IMR-90 (cell line): ENCODE data around the gene MSMP. TPM values are rescaled to one million over a fixed set of nuclear protein-coding genes. Genes with fewer than 3 reads are reported as not detected.

ENCODE experiments used
- ATAC-seq: fragments of 200-7000 bp; cut with Tn5 transposase; 2 replicates; pipeline ENCODE4 v1.9.1; 2020; ENCODE audit warnings: low read depth, mild to moderate bottlenecking, moderate library complexity
- BruUV-seq: library from RNA; stranded (reverse); fragments of 400-500 nt; replicated peaks from 2 replicates; lab custom pipeline; 2021; lab: Mats Ljungman, UMichigan
- CTCF ChIA-PET: fragments of 300-600 bp; formaldehyde crosslinking; extraction: SDS; loops from one replicate; lab custom pipeline; 2021; ENCODE audit warnings: antibody characterized with exemption; lab: Yijun Ruan, JAX
- POLR2A ChIA-PET: fragments of 300-600 bp; sonication (Branson Sonifier 250); formaldehyde crosslinking; loops from one replicate; lab custom pipeline; 2022; ENCODE audit warnings: antibody characterized with exemption; ENCODE audit not compliant: unreplicated experiment; lab: Charles Lee
- DNase-seq: peaks from one replicate; pipeline ENCODE4 v3.0.0; 2013
- H2AFZ ChIP-seq: replicated peaks from 2 replicates; pipeline ENCODE3; 2013; ENCODE audit warnings: low read length, mild to moderate bottlenecking; ENCODE audit not compliant: poor library complexity
- H2AK5ac ChIP-seq: 2 replicates; pipeline ENCODE4 v1.6.1; 2013; ENCODE audit warnings: low read depth, low read length, inconsistent platforms
- H2AK9ac ChIP-seq: replicated peaks from 2 replicates; pipeline ENCODE3; 2013; ENCODE audit warnings: mild to moderate bottlenecking, low read depth, low read length, moderate library complexity; ENCODE audit not compliant: poor library complexity
- H2BK120ac ChIP-seq: 2 replicates; pipeline ENCODE4 v1.6.1; 2013; ENCODE audit warnings: low read depth, low read length, inconsistent platforms
- H2BK15ac ChIP-seq: 3 replicates; pipeline ENCODE4 v1.6.1; 2013; ENCODE audit warnings: low read depth, low read length, inconsistent platforms
- H2BK20ac ChIP-seq: 2 replicates; pipeline ENCODE4 v1.6.1; 2013; ENCODE audit warnings: low read depth, mild to moderate bottlenecking, inconsistent platforms, low read length, moderate library complexity
- H2BK5ac ChIP-seq: 2 replicates; pipeline ENCODE4 v1.6.1; 2013; ENCODE audit warnings: mild to moderate bottlenecking, low read depth, low read length, inconsistent platforms; ENCODE audit not compliant: poor library complexity, severe bottlenecking
- H3K14ac ChIP-seq: replicated peaks from 2 replicates; pipeline ENCODE4 v1.6.1; 2013; ENCODE audit warnings: low read depth, low read length, inconsistent platforms
- H3K18ac ChIP-seq: 2 replicates; pipeline ENCODE4 v1.6.1; 2013; ENCODE audit warnings: low read depth, low read length, control low read depth
- H3K23ac ChIP-seq: 2 replicates; pipeline ENCODE4 v1.6.1; 2013; ENCODE audit warnings: low read depth, low read length, inconsistent platforms
- H3K27ac ChIP-seq: 2 replicates; pipeline ENCODE4 v1.5.1; 2013; ENCODE audit warnings: mild to moderate bottlenecking, control low read depth, low read length; ENCODE audit not compliant: insufficient read depth
- H3K27me3 ChIP-seq: 2 replicates; pipeline ENCODE4 v1.6.1; 2013; ENCODE audit warnings: low read length; ENCODE audit not compliant: control insufficient read depth, insufficient read depth
- H3K36me3 ChIP-seq: 2 replicates; pipeline ENCODE4 v1.6.1; 2013; ENCODE audit warnings: low read length, mixed read lengths; ENCODE audit not compliant: control insufficient read depth, insufficient read depth
- H3K4ac ChIP-seq: 2 replicates; pipeline ENCODE4 v1.6.1; 2013; ENCODE audit warnings: low read depth, low read length, inconsistent platforms
- H3K4me1 ChIP-seq: 2 replicates; pipeline ENCODE4 v1.6.1; 2013; ENCODE audit warnings: low read length, mixed read lengths; ENCODE audit not compliant: control insufficient read depth, insufficient read depth
- H3K4me2 ChIP-seq: 2 replicates; pipeline ENCODE4 v1.6.1; 2013; ENCODE audit warnings: low read depth, mild to moderate bottlenecking, control low read depth, low read length, moderate library complexity
- H3K4me3 ChIP-seq: 2 replicates; pipeline ENCODE4 v1.5.1; 2013; ENCODE audit warnings: low read depth, mild to moderate bottlenecking, control low read depth, low read length, moderate library complexity; ENCODE audit not compliant: insufficient read depth
- H3K56ac ChIP-seq: 2 replicates; pipeline ENCODE4 v1.6.1; 2013; ENCODE audit warnings: low read length, inconsistent platforms; ENCODE audit not compliant: insufficient read depth; ENCODE audit errors: extremely low read depth
- H3K79me1 ChIP-seq, 2 experiments: 2 replicates each; pipeline ENCODE4 v1.6.1; 2013; ENCODE audit warnings: low read length in 2 of 2, inconsistent platforms in 1 of 2, low read depth in 1 of 2
- H3K9ac ChIP-seq: 2 replicates; pipeline ENCODE4 v1.6.1; 2013; ENCODE audit warnings: low read depth, low read length, control low read depth
- H3K9me1 ChIP-seq: 2 replicates; pipeline ENCODE4 v1.6.1; 2013; ENCODE audit warnings: low read length, inconsistent platforms; ENCODE audit not compliant: insufficient read depth
- H3K9me3 ChIP-seq: 2 replicates; pipeline ENCODE4 v1.6.1; 2013; ENCODE audit warnings: low read length; ENCODE audit not compliant: control insufficient read depth, insufficient read depth
- H4K20me1 ChIP-seq: 2 replicates; pipeline ENCODE4 v1.6.1; 2013; ENCODE audit warnings: low read length, inconsistent platforms; ENCODE audit not compliant: insufficient read depth
- H4K5ac ChIP-seq: 2 replicates; pipeline ENCODE4 v1.6.1; 2013; ENCODE audit warnings: mild to moderate bottlenecking, low read depth, low read length, control low read depth
- H4K8ac ChIP-seq, 2 experiments: 2 replicates each; pipeline ENCODE4 v1.6.1; 2013; ENCODE audit warnings: low read depth in 2 of 2, low read length in 2 of 2, control low read depth in 1 of 2, inconsistent platforms in 1 of 2
- H4K91ac ChIP-seq: 2 replicates; pipeline ENCODE4 v1.6.1; 2013; ENCODE audit warnings: low read depth, low read length, inconsistent platforms; ENCODE audit not compliant: insufficient read depth
- BHLHE40 ChIP-seq: fragments of 150-350 bp; IDR thresholded peaks from 2 replicates; pipeline ENCODE4 v1.6.1; 2016; ENCODE audit warnings: mild to moderate bottlenecking, low read depth, low read length
- MAZ ChIP-seq: IDR thresholded peaks from 2 replicates; pipeline ENCODE4 v1.6.1; 2012; ENCODE audit warnings: low read depth, mild to moderate bottlenecking, low read length, improper control_type of control experiment, moderate library complexity, borderline replicate concordance
- RFX5 ChIP-seq: IDR thresholded peaks from 2 replicates; pipeline ENCODE4 v1.8.0; 2012; ENCODE audit warnings: low read depth, mild to moderate bottlenecking, low read length, moderate library complexity
- WGBS, 2 experiments: methylation state at CpG; one replicate each; pipeline versions ENCODE4 v1.1.5 to v1.1.7; 2013; ENCODE audit warnings: missing lambda C conversion rate in 2 of 2; ENCODE audit not compliant: insufficient read length in 1 of 2; ENCODE audit errors: extremely low coverage in 2 of 2; 5-methylcytosine and 5-hydroxymethylcytosine counted together
- dilution Hi-C: fragments of 300-500 bp; cut with HindIII; formaldehyde crosslinking; loops from one replicate; pipeline ENCODE4 v1.14.3; 2018; ENCODE audit warnings: low sequenced_read_pairs; ENCODE audit not compliant: unreplicated experiment
- in situ Hi-C: fragments of 300-500 bp; cut with MboI; formaldehyde crosslinking; loops from 3 replicates; pipeline ENCODE4 v1.14.3; 2019; ENCODE audit warnings: low sequenced_read_pairs, inconsistent platforms, mixed read lengths
- intact Hi-C: fragments of 100-400 bp; cut with micrococcal nuclease; formaldehyde crosslinking; loops from 2 replicates; pipeline ENCODE4 v1.10.0; 2022
- polyA plus RNA-seq, 3 experiments: library from polyadenylated mRNA; depleted of rRNA; stranded (reverse); fragments of >200 nt; gene quantifications; 2 replicates each; pipeline ENCODE4 v1.2.3, GENCODE V29; 2012; ENCODE audit warnings: low replicate concordance in 1 of 3
- total RNA-seq: library from RNA; depleted of rRNA; stranded (reverse); fragments of >200 nt; gene quantifications from 2 replicates; pipeline ENCODE4 v1.2.3, GENCODE V29; 2012
- TF ChIP-seq, protein P1 (sequence below): fragments of 150-350 bp; IDR thresholded peaks from 2 replicates; pipeline ENCODE4 v1.6.1; 2016; ENCODE audit warnings: low read depth, mild to moderate bottlenecking, low read length, moderate library complexity, borderline replicate concordance

Gene MSMP
- total and polyA plus RNA-seq, 2 of the 4 experiments (the other 2 are of a cell fraction), result not detected

DNA sequence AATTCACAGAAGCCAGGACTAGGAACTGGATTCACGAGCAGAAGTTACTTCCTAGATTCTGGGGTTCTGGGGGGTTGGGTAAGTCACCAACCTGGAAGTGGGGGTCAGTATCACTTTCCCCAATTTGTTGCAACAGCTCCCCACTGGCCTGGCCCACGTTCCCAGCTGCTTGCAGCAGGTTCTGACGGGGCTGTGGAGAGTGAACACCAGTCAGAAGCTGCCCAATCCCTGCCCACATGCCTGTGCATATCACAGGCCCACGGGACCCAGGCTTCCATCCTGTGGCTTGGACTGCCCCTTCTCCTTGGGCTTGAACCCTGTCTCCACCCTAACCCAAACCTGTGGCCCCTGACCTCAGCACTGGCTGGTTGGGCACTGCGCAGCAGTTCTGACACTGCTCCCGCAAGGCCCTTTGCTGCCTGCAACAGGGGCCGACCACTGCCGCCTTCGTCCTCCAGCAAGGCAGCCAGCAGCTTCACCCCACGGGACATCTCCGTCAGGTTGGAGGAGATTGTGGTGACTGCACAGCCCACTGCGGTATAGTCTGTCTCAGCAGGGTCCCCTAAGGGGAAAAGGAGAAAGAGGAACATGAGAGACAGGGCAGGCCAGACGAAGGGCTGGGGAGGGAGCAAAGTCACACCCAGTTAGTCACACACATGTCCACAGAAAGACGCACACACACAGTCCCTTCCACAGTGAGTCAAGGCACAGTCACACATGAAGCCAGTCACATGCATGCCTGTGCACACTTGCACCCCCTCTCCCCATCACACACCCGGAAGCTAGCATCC lies 35.2 kb downstream of the MSMP start:
- POLR2A ChIA-PET, result no interaction called here
- H2BK5ac ChIP-seq, result no peak overlapping the region
- CTCF ChIA-PET, result no interaction called here
- H3K27ac ChIP-seq, result no peak overlapping the region
- no peak overlapping the region for H4K5ac ChIP-seq
- no peak overlapping the region for H2AFZ ChIP-seq
- no peaks in the 10 kb centered on the region for H3K27me3 ChIP-seq
- intact Hi-C loops (no loop called here), in situ Hi-C loops (no loop called here), dilution Hi-C loops (no loop called here)
- BruUV-seq, result no TSS peak
- WGBS, 2 experiments, result 97% methylated on average over 5 of the region's 15 CpGs; no CpG with 5 or more reads in 1 of the 2 experiments
- no peak overlapping the region for H3K4me3 ChIP-seq
- no peak overlapping the region for H2AK5ac ChIP-seq
- no peak overlapping the region for H3K18ac ChIP-seq
- no peaks in the 10 kb centered on the region for H3K9me3 ChIP-seq
- H3K4me2 ChIP-seq, result no peak overlapping the region
- no peak overlapping the region for H2BK15ac ChIP-seq
- H3K79me1 ChIP-seq, result peaks cover 55 to 84% of the 10 kb centered on the region in 2 experiments
- H2BK120ac ChIP-seq, result no peak overlapping the region
- DNase-seq (no peak), ATAC-seq (no peak)
- no peak overlapping the region for H3K56ac ChIP-seq
- H4K91ac ChIP-seq, result no peak overlapping the region
- no peak for TF ChIP-seq BHLHE40
- TF ChIP-seq MAZ, result no peak
- no peak for TF ChIP-seq RFX5
- TF ChIP-seq, protein P1, sequence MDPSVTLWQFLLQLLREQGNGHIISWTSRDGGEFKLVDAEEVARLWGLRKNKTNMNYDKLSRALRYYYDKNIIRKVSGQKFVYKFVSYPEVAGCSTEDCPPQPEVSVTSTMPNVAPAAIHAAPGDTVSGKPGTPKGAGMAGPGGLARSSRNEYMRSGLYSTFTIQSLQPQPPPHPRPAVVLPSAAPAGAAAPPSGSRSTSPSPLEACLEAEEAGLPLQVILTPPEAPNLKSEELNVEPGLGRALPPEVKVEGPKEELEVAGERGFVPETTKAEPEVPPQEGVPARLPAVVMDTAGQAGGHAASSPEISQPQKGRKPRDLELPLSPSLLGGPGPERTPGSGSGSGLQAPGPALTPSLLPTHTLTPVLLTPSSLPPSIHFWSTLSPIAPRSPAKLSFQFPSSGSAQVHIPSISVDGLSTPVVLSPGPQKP, result no peak
- H4K20me1 ChIP-seq, result peaks cover 37% of the 10 kb centered on the region
- no peak overlapping the region for H3K4ac ChIP-seq
- H3K23ac ChIP-seq, result no peak overlapping the region; the same call in 1 of the 2 replicates
- no peak overlapping the region for H2AK9ac ChIP-seq
- H2BK20ac ChIP-seq, result no peak overlapping the region
- H3K4me1 ChIP-seq, result no peaks in the 10 kb centered on the region
- 0 out of 2 replicates have a peak, but pooled peaks cover 2% of the 10 kb centered on the region for H3K9me1 ChIP-seq
- H3K9ac ChIP-seq, result no peak overlapping the region
- no peak overlapping the region for H3K14ac ChIP-seq
- 0 out of 4 replicates have a peak overlapping the region, but pooled peaks of 1 of the 2 experiments have one; percentile 12 for H4K8ac ChIP-seq
- H3K36me3 ChIP-seq, result peaks cover 88% of the 10 kb centered on the region
